ENCODE results near the gene FMNL1. TPM values are rescaled to one million over a fixed set of nuclear protein-coding genes. Genes with fewer than 3 reads are reported as not detected.

Gene FMNL1
- total and polyA plus RNA-seq, 4 donors: 1.5 to 7.4 (median 4.8) TPM

GRCh38 chr17:45228763-45229539 is 7.3 kb downstream of the FMNL1 start:
- H3K4me1 ChIP-seq (ENCODE audit: control insufficient read depth in 4 of 4, insufficient read depth in 4 of 4, low read length in 3 of 4): peaks cover 0 to 5% (median 0%) of the 10 kb centered on the region in 4 donors
- 57% methylated on average over 19 of the region's 19 CpGs for WGBS

GRCh38 chr17:45229681-45230409 is 8.2 kb downstream of the FMNL1 start:
- H3K4me3 ChIP-seq (ENCODE audit: low read depth in 1 of 3, low read length in 3 of 3): no peak overlapping the region
- no peaks in the 10 kb centered on the region for H3K9me3 ChIP-seq (ENCODE audit: control insufficient read depth in 4 of 4, low read length in 3 of 4)
- peak; percentile 31 for DNase-seq (ENCODE audit: low spot score)
- no peaks in the 10 kb centered on the region for H3K36me3 ChIP-seq (ENCODE audit: control insufficient read depth in 4 of 4, insufficient read depth in 3 of 4, low read depth in 1 of 4, low read length in 3 of 4)
- no peaks in the 10 kb centered on the region for H3K27me3 ChIP-seq (ENCODE audit: control insufficient read depth in 4 of 4, insufficient read depth in 4 of 4, low read length in 3 of 4)
- H3K9ac ChIP-seq (ENCODE audit: low read depth in 1 of 2, low read length in 2 of 2): no peak overlapping the region
- 86% methylated on average over 16 of the region's 16 CpGs for WGBS
- H3K4me1 ChIP-seq (ENCODE audit: control insufficient read depth in 4 of 4, insufficient read depth in 4 of 4, low read length in 3 of 4): peaks cover 0 to 5% (median 0%) of the 10 kb centered on the region in 4 donors
- H3K27ac ChIP-seq (ENCODE audit: low read depth in 1 of 2, low read length in 2 of 2): peak overlapping the region; percentile 66 to 80
- TF ChIP-seq FOXA2 (IDR thresholded peaks at IDR 0.05): no peak
- no peak for TF ChIP-seq HNF4G (IDR thresholded peaks at IDR 0.05)
- no peak for TF ChIP-seq EGR1 (IDR thresholded peaks at IDR 0.05; ENCODE audit: low read depth in 2 of 2)
- TF ChIP-seq CTCF (IDR thresholded peaks at IDR 0.05; ENCODE audit: low read depth, low read length, missing input control): no peak
- TF ChIP-seq TAF1 (conservative IDR thresholded peaks at IDR 0.05): no peak
- TF ChIP-seq NR2F2 (IDR thresholded peaks at IDR 0.05): no peak
- no peak for TF ChIP-seq RXRA (IDR thresholded peaks at IDR 0.05)
- TF ChIP-seq REST (IDR thresholded peaks at IDR 0.05): no peak
- TF ChIP-seq JUND (IDR thresholded peaks at IDR 0.05): no peak
- no peak for TF ChIP-seq RAD21 (IDR thresholded peaks at IDR 0.05)
- no peak for TF ChIP-seq ATF3 (IDR thresholded peaks at IDR 0.05)
- no peak for TF ChIP-seq SP1 (IDR thresholded peaks at IDR 0.05)
- TF ChIP-seq YY1 (IDR thresholded peaks at IDR 0.05): no peak
- no peak for TF ChIP-seq MAX (IDR thresholded peaks at IDR 0.05)
- TF ChIP-seq GABPA (IDR thresholded peaks at IDR 0.05 in 1 of 2, conservative IDR thresholded peaks at IDR 0.05 in 1 of 2): no peak
- no peak for TF ChIP-seq FOXA1 (IDR thresholded peaks at IDR 0.05)
- no peak for TF ChIP-seq HNF4A (conservative IDR thresholded peaks at IDR 0.05)

More at GRCh38 chr17:45228763-45229539, 7.3 kb downstream of the FMNL1 start:
- Histone ChIP-seq H3K36me3 (ENCODE audit: control insufficient read depth in 4 of 4, insufficient read depth in 3 of 4, low read depth in 1 of 4, low read length in 3 of 4) (no peaks in the 10 kb centered on the region), H3K4me3 (ENCODE audit: low read depth in 1 of 3, low read length in 3 of 3) (no peak overlapping the region), H3K9me3 (ENCODE audit: control insufficient read depth in 4 of 4, low read length in 3 of 4) (no peaks in the 10 kb centered on the region), H3K27ac (ENCODE audit: low read depth in 1 of 2, low read length in 2 of 2) (peak overlapping the region; percentile 76 to 80), H3K27me3 (ENCODE audit: control insufficient read depth in 4 of 4, insufficient read depth in 4 of 4, low read length in 3 of 4) (no peaks in the 10 kb centered on the region), H3K9ac (ENCODE audit: low read depth in 1 of 2, low read length in 2 of 2) (peak overlapping the region; percentile 22 to 26)
- peak; percentile 49 for DNase-seq (ENCODE audit: low spot score)
- TF ChIP-seq REST (IDR thresholded peaks at IDR 0.05) (no peak), YY1 (IDR thresholded peaks at IDR 0.05) (peak; percentile 33), SP1 (IDR thresholded peaks at IDR 0.05) (peak; percentile 11)

All from liver (tissue), 9 donors.